PC-3 (cell line): ENCODE data around the gene PPIH.
"Not testable (repeated sequence)": the region's sequence is repeated elsewhere in the genome, so short reads cannot be mapped to it uniquely, and the experiment has no call there.

Experiments
- EZH2 ChIP-seq: fragments of 300-600 bp; sonication (generic); IDR thresholded peaks from one replicate; pipeline ENCODE4 v1.6.1; 2017; ENCODE audit warnings: antibody characterized with exemption, mild to moderate bottlenecking, low read length; ENCODE audit not compliant: unreplicated experiment
- EZH2phosphoT487 ChIP-seq: fragments of 300-600 bp; sonication (generic); IDR thresholded peaks from 2 replicates; pipeline ENCODE4 v1.6.1; 2018; ENCODE audit warnings: mild to moderate bottlenecking, antibody characterized with exemption, low read length, borderline replicate concordance
- TF ChIP-seq, protein P1 (sequence below): fragments of 300-600 bp; sonication (generic); conservative IDR thresholded peaks from 2 replicates; pipeline ENCODE4 v1.5.1; 2017; ENCODE audit warnings: antibody characterized with exemption, low read depth, mild to moderate bottlenecking, low read length

DNA sequence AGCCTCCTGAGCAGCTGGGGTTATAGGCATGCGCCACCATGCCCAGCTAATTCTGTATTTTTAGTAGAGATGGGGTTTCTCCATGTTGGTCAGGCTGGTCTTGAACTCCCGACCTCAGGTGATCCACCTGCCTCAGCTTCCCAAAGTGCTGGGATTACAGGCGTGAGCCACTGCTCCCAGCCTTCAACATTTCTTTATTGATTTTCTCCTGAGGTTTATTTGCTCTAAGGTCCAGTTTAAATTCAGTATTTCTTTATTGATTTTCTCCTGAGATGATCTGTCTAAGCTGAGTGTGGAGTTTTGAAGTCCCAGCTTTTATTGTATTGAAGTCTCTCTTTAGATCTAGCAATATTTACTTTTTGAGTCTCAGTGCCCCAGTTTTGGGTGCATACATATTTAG lies 54.6 kb downstream of the PPIH start:
- TF ChIP-seq, protein P1, sequence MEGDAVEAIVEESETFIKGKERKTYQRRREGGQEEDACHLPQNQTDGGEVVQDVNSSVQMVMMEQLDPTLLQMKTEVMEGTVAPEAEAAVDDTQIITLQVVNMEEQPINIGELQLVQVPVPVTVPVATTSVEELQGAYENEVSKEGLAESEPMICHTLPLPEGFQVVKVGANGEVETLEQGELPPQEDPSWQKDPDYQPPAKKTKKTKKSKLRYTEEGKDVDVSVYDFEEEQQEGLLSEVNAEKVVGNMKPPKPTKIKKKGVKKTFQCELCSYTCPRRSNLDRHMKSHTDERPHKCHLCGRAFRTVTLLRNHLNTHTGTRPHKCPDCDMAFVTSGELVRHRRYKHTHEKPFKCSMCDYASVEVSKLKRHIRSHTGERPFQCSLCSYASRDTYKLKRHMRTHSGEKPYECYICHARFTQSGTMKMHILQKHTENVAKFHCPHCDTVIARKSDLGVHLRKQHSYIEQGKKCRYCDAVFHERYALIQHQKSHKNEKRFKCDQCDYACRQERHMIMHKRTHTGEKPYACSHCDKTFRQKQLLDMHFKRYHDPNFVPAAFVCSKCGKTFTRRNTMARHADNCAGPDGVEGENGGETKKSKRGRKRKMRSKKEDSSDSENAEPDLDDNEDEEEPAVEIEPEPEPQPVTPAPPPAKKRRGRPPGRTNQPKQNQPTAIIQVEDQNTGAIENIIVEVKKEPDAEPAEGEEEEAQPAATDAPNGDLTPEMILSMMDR, result not testable (repeated sequence)
- TF ChIP-seq EZH2, EZH2phosphoT487: not testable (repeated sequence)
